Activated B cell treated with CpG ODN at 0.5 μM for 24 hours (primary cell): Measurements from ENCODE around the gene C1orf35. TPM values are rescaled to one million over a fixed set of nuclear protein-coding genes. Genes with fewer than 3 reads are reported as not detected.

ENCODE experiments used
- ATAC-seq: fragments of 200-7000 bp; cut with Tn5 transposase; one replicate; pipeline ENCODE4 v1.10.0; 2021; ENCODE audit warnings: low read depth, mild to moderate bottlenecking, moderate library complexity
- CTCF ChIA-PET: fragments of 350-600 bp; sonication (Branson Sonifier 250); formaldehyde crosslinking; loops from one replicate; lab custom pipeline; 2021; ENCODE audit warnings: antibody characterized with exemption; lab: Charles Lee
- POLR2A ChIA-PET: fragments of 350-600 bp; sonication (Branson Sonifier 250); formaldehyde crosslinking; loops from one replicate; lab custom pipeline; 2021; ENCODE audit warnings: antibody characterized with exemption; lab: Charles Lee
- DNase-seq: peaks from one replicate; pipeline ENCODE4 v3.0.0; 2022
- H3K27ac Mint-ChIP-seq: one replicate; pipeline ENCODE4 v1.8.0; 2020; ENCODE audit warnings: mixed read lengths
- H3K27me3 Mint-ChIP-seq: one replicate; pipeline ENCODE4 v1.8.0; 2021; ENCODE audit warnings: mixed read lengths
- H3K36me3 Mint-ChIP-seq: one replicate; pipeline ENCODE4 v1.8.0; 2021; ENCODE audit warnings: low read depth, mixed read lengths
- H3K4me1 Mint-ChIP-seq: one replicate; pipeline ENCODE4 v1.8.0; 2021; ENCODE audit warnings: mixed read lengths
- H3K4me3 Mint-ChIP-seq: one replicate; pipeline ENCODE4 v1.8.0; 2020; ENCODE audit warnings: mild to moderate bottlenecking, mixed read lengths
- H3K9me3 Mint-ChIP-seq: one replicate; pipeline ENCODE4 v1.8.0; 2020; ENCODE audit warnings: mixed read lengths
- CTCF ChIP-seq: fragments of 200-600 bp; IDR thresholded peaks from one replicate; pipeline ENCODE4 v1.8.0; 2022; ENCODE audit warnings: antibody characterized with exemption, mild to moderate bottlenecking
- intact Hi-C: fragments of 100-400 bp; cut with micrococcal nuclease; formaldehyde crosslinking; loops from one replicate; pipeline ENCODE4 v1.15.1; 2024
- total RNA-seq: library from RNA; stranded (reverse); gene quantifications from 2 replicates; pipeline ENCODE4 v1.2.3, GENCODE V29; 2022

The C1orf35 gene
- total RNA-seq, 1 donor from 2014 or later: 11.9 TPM

- H3K4me1 Mint-ChIP-seq: peaks cover 30% of the 10 kb centered on the region
- POLR2A ChIA-PET: interaction anchor here (0.6 to 2.8 kb wide), 4 partner anchors 26 to 58 kb away, joined by 3 to 20 read pairs (median 6); partner anchors contain the start of genes ARF1 and IBA57
- no peaks in the 10 kb centered on the region for H3K27me3 Mint-ChIP-seq
- TF ChIP-seq CTCF: no peak
- H3K4me3 Mint-ChIP-seq: peak overlapping the region; percentile 92
- CTCF ChIA-PET: no interaction called here
- DNase-seq (no peak), ATAC-seq (no peak)
- peaks cover 20% of the 10 kb centered on the region for H3K36me3 Mint-ChIP-seq
- H3K27ac Mint-ChIP-seq: peak overlapping the region; percentile 93
- intact Hi-C loops: loop anchor here (1.0 to 10.0 kb wide), 10 partner anchors 26 to 564 kb away; partner anchors contain the start of genes ARF1, GUK1, IBA57 and RNF187
- H3K9me3 Mint-ChIP-seq: no peaks in the 10 kb centered on the region
Measured at GRCh38 chr1:228108742-228109072, 5.6 kb upstream of the C1orf35 start.

- intact Hi-C loops: loop anchor here (2.0 to 10.0 kb wide), 3 partner anchors 67 to 563 kb away; partner anchors contain the start of gene WNT3A
- no peak for TF ChIP-seq CTCF
- Mint-ChIP-seq H3K4me1 (peaks cover 34% of the 10 kb centered on the region), H3K9me3 (no peaks in the 10 kb centered on the region), H3K27ac (peak overlapping the region; percentile 61), H3K4me3 (peak overlapping the region; percentile 92), H3K27me3 (no peaks in the 10 kb centered on the region), H3K36me3 (peaks cover 23% of the 10 kb centered on the region)
- ChIA-PET POLR2A (interaction anchor here (0.6 to 2.8 kb wide), 4 partner anchors 25 to 58 kb away, joined by 3 to 20 read pairs (median 6); partner anchors contain the start of genes ARF1 and IBA57), CTCF (no interaction called here)
- ATAC-seq: no peak
- no peak for DNase-seq
Measured at GRCh38 chr1:228108055-228108690, 5.0 kb upstream of the C1orf35 start.

GRCh38 chr1:228107636-228108035 lies 4.5 kb upstream of the C1orf35 start:
- Mint-ChIP-seq H3K4me1 (peaks cover 36% of the 10 kb centered on the region), H3K9me3 (no peaks in the 10 kb centered on the region), H3K27me3 (no peaks in the 10 kb centered on the region), H3K4me3 (peak overlapping the region; percentile 92), H3K36me3 (peaks cover 25% of the 10 kb centered on the region), H3K27ac (no peak overlapping the region)
- ATAC-seq (no peak), DNase-seq (no peak)
- POLR2A ChIA-PET: interaction anchor here (1.2 to 2.8 kb wide), 3 partner anchors 25 to 59 kb away, joined by 3 to 20 read pairs (median 5); partner anchors contain the start of gene ARF1
- intact Hi-C loops: loop anchor here (2.0 to 10.0 kb wide), 3 partner anchors 67 to 563 kb away; partner anchors contain the start of gene WNT3A
- CTCF ChIA-PET: no interaction called here
- no peak for TF ChIP-seq CTCF

- ChIA-PET CTCF (no interaction called here), POLR2A (interaction anchor here (0.7 to 1.5 kb wide), 3 partner anchors 16 to 58 kb away, joined by 3 to 5 read pairs (median 3); partner anchors contain the start of gene IBA57)
Measured at GRCh38 chr1:228106800-228107054, 3.6 kb upstream of the C1orf35 start.

More at GRCh38 chr1:228106800-228107054, 3.6 kb upstream of the C1orf35 start:
- Mint-ChIP-seq H3K4me1 (peaks cover 37% of the 10 kb centered on the region), H3K27ac (no peak overlapping the region), H3K36me3 (peaks cover 25% of the 10 kb centered on the region), H3K9me3 (no peaks in the 10 kb centered on the region), H3K4me3 (no peak overlapping the region), H3K27me3 (no peaks in the 10 kb centered on the region)
- no peak for ATAC-seq
- TF ChIP-seq CTCF: no peak
- no peak for DNase-seq
- intact Hi-C loops: loop anchor here (10.0 kb wide), 2 partner anchors 102 to 562 kb away; partner anchors contain the start of gene WNT3A
